Myocyte (in vitro differentiated cells): ENCODE measurements around the gene TPM1. TPM values are rescaled to one million over a fixed set of nuclear protein-coding genes. Genes with fewer than 3 reads are reported as not detected.

Experiments used
- DNase-seq: peaks from one replicate; pipeline ENCODE4 v3.0.0-alpha.2; 2012; ENCODE audit warnings: low read depth
- total RNA-seq: library from RNA; depleted of rRNA; stranded (reverse); fragments of >200 nt; gene quantifications from 2 replicates; pipeline ENCODE4 v1.2.3, GENCODE V29; 2014

TPM1 gene
- total RNA-seq, 1 donor from 2014 or later = 4,103 TPM

DNA sequence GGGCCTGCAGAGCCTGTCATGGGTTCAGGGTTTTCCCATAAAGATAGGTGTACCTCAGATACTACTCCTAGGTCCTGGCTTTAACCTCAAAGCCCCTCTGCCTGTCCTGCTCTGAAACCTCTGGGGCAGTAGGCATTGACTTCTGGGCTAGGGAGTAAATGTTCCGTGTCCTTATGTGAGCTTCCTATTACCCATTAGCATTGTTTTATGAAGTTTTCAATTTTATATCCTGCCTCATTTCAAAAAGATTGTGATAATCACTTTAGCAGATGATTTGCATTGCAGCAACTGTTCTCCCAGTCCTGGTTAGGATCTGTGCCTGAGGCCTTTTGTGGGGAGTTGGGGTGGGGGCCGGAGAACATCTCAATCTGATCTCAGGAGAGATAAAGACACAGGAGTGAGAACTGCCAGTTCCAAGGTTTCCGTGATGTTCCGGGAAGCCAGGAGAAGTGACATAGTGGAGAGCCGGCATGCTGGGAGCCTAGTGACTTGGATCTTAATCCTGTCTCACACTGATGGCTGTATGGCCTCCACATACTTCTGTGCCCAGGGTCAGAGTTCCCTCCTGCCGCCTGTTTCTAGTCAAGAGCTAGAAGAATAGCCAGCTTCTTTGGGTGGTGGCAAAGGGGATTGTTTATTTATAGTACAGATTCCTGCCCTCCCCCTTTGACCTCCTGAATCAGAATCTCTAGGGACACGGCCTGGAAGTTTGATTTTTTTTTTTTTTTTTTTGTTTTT lies 10.6 kb downstream of the TPM1 start:
- peak; percentile 53 for DNase-seq

DNA sequence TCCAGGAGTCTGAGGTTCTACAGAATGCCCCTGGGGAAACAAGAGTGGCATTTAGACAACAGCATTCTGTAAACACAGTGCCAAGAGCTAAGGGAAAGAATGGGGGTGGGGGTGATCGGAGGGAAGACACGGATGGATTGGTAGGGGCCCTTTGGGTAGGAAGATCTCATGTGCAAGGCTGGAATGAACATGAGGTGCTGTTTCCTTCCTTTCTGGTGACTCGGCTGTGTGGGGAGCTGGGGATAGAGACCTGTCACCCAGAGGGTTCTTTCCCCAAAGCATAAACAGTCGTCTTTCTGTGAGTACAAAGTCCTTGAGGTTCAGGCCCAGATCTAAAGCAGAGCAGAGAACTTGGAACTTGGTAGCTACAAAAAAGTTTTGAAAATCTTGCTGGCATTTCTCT lies 11.7 kb downstream of the TPM1 start:
- peak; percentile 37 for DNase-seq

DNA sequence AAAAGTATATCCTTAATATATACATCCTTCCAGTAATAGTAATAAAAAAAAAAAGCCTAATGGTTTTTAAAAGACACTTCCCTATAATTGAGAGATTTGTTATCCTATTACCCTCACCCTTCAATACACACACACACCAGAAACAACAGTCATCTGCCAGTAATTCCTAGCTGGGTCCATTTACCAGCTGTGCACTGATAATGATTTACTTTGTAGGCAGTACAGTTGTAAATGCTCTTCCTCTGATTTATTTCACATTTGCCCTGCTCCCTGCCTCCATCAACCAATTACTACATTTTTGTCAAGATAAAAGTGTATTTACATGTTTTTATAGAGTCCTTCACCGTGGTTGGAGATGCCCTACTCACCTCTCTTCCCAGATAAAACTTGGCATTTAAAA lies 12.4 kb downstream of the TPM1 start:
- peak; percentile 39 for DNase-seq

DNA sequence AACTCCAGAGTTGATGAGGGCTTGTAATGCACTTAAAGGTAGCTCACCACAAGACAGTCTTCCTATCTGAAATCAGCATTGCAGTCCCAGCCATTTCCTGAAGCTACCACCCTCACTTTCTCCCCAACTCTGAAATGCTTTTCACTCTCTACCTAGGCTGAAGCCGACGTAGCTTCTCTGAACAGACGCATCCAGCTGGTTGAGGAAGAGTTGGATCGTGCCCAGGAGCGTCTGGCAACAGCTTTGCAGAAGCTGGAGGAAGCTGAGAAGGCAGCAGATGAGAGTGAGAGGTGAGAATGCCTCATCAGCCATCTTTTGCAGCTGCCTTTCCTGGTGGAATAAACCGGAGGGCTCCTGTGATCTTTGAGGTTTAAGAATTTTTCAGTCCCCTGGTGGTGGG lies 14.3 kb downstream of the TPM1 start:
- peak; percentile 51 for DNase-seq

GRCh38 chr15:63057468-63058345 lies 15.2 kb downstream of the TPM1 start:
- no peak for DNase-seq

DNA sequence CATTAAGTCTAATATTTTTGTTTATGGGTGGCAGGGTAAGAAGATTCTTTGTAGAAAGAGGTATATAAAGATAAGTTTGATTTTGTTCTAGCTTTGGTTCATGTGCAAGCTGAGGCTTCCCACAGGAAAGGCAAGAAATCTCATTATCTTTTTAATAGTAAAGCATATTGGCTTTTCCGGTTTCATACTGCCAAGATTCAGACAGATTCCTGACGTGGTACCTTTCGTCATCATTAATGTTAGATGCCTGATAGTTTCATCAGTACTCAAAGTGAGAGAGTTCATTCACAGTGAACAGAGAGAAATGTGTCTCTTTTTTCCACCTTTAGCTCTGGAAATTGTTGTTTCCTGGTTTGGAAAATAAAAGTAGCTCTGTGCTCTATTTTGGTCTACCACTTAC lies 16.5 kb downstream of the TPM1 start:
- DNase-seq = peak; percentile 1

DNA sequence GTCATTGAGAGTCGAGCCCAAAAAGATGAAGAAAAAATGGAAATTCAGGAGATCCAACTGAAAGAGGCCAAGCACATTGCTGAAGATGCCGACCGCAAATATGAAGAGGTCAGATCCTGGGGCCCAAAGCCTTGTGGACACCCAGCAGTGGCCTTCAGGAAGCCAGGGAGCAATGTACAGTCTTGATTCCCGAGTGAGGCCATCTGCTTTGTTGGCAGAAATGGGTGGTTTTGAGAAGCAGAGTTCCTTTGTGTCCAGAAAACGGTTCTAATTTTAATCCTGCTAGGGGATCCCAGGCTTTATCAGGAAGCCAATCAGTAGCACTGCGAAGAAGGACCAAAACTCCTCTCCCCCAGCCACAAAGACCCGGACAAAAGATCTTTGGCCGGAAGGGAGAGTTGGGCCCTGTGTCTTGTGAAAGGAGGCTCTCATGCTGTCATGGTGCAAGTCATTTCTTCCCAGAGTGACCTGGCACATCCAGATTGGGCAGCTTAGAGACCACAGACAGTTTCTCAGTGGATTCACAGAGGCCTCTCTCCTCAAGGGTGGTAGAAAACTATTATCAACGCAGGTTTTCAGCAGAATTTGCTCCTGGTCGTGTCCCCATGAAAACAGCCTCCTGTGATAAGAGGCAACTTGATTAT lies 17.1 kb downstream of the TPM1 start:
- DNase-seq = peak; percentile 6

DNA sequence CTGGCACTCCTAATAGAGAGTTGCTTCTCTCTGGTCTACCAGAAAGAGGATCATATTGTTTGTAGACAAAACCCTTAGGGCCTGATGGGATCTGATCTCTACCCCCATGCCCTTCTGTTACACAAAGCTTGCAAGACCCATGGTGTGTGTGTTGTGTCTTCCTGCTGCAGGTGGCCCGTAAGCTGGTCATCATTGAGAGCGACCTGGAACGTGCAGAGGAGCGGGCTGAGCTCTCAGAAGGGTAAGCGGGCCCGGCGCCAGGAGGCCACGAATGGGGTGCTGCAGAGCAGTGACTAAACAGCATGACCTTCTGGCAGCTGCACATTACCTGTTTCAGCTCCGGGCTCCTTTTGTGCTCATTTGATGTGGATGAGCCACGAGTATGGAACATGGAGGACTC lies 18.2 kb downstream of the TPM1 start:
- no peak for DNase-seq

DNA sequence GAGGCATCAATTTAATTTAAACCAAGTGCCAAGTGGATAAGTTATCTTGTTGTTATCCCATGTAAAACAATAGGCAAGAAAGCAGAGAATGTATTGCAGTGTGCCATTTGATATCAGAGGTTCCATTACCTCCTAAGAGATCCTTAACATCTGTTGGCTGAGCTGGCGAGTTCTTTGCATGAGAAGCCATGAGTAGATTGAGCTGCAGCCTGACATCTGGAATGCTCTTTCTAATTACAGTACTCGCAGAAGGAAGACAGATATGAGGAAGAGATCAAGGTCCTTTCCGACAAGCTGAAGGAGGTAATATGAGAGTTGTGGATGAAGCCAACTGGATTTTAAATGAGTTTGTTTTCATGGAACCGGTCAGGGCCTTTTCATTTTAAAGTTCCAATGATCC lies 19.4 kb downstream of the TPM1 start:
- DNase-seq = no peak

- no peak for DNase-seq
These were observed 20.7 kb downstream of the TPM1 start for GRCh38 chr15:63063164-63063756.

- DNase-seq = no peak
These were observed 21.4 kb downstream of the TPM1 start for GRCh38 chr15:63063877-63064409.

DNA sequence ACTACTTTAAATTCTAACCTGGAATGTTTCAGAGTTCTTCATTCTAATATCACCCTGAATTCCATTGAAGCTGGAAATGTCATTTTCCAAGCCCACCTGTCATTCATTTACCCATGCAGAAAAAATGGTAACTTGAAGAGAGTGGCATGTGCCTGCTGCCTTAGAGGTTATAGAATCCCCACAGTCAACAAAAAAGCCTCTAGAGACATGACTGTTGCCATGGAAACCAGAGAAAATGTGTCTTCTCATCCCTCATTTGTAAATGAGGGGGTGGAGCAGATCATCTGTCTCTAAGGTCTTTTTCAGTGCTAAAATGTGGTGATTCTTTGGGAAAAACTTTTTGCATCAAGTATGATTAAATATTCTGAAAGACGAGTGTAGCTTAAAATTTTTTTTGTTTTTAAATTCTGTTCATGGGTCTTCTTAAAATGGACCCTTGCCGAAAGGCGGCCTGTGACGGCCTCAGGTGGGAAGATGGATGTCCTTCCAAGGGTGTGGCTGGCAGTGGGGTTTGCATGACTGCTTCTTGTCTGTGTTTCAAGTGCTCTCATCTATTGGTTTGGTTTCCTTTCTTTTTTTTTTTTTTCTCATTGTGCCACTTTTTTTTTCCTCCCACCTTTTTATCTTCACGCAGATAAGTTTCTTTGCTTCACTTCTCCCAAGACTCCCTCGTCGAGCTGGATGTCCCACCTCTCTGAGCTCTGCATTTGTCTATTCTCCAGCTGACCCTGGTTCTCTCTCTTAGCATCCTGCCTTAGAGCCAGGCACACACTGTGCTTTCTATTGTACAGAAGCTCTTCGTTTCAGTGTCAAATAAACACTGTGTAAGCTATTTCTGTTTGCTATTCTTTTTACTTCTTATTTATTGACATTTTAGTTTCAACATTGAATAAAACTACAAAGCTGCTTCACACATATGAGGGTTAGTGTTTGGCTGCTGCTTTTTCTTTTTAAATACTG lies 23.0 kb downstream of the TPM1 start:
- peak; percentile 40 for DNase-seq

GRCh38 chr15:63066272-63066671 lies 23.7 kb downstream of the TPM1 start:
- no peak for DNase-seq

GRCh38 chr15:63067306-63067705 lies 24.8 kb downstream of the TPM1 start:
- DNase-seq = no peak

GRCh38 chr15:63067976-63068743 lies 25.6 kb downstream of the TPM1 start:
- DNase-seq = peak; percentile 83

DNA sequence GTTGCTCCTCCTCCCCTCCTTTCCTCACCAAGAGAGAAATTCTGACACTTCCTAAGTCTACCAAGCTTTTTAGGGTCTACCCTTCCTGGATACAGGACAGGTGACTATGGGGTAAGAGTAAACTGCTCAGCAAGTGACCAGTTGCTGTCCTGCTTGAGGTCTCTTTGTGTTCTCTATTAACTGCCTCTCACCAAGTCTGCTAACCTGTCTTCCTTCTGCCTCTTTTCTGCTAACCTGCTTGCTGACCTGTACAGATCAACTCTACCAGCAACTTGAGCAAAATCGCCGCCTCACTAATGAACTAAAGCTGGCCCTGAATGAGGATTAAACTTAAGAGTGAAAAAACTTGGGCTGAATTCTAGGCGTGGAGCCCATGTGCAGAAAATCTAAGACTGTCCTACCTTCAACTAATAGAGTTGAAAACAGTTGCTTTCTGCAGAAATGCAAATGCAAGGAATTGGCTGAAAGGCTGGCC lies 27.1 kb downstream of the TPM1 start:
- DNase-seq = peak; percentile 26

- DNase-seq = no peak
These were observed 28.2 kb downstream of the TPM1 start for GRCh38 chr15:63070681-63071129.

GRCh38 chr15:63071288-63071909 lies 28.9 kb downstream of the TPM1 start:
- no peak for DNase-seq
